22Rv1 (cell line): ENCODE results near the gene DDR2.

ENCODE experiments used
- H3K27ac ChIP-seq: fragments of 450-650 bp; 2 replicates; pipeline ENCODE4 v1.5.1; 2017
- ZFX ChIP-seq: fragments of 450-650 bp; IDR thresholded peaks from 2 replicates; pipeline ENCODE4 v1.6.1; 2017; ENCODE audit warnings: antibody characterized with exemption, borderline replicate concordance
- TF ChIP-seq, protein P1 (sequence below): fragments of 450-650 bp; IDR thresholded peaks from 2 replicates; pipeline ENCODE4 v1.5.1; 2017; ENCODE audit warnings: mild to moderate bottlenecking

Gene DDR2

DNA sequence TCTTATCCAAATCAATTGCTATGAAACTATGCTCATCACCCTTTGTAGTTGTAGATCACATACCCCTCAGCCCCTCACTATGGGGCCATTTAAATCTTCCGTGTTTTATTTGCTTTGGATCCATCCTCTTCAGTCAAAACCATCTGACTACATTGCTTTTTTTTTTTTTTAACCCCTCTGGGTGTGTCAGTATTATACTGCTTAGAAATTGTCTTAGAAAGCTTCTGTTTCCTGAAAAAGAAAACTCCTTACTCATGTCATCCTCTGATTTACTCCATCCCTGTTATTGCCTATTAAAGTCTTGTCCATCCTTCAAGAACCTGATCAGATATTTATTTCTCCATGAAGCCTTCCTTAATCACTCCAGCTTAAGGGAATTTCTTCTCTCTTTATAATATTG is 84.3 kb downstream of the DDR2 start:
- TF ChIP-seq ZFX = no peak
- TF ChIP-seq, protein P1, sequence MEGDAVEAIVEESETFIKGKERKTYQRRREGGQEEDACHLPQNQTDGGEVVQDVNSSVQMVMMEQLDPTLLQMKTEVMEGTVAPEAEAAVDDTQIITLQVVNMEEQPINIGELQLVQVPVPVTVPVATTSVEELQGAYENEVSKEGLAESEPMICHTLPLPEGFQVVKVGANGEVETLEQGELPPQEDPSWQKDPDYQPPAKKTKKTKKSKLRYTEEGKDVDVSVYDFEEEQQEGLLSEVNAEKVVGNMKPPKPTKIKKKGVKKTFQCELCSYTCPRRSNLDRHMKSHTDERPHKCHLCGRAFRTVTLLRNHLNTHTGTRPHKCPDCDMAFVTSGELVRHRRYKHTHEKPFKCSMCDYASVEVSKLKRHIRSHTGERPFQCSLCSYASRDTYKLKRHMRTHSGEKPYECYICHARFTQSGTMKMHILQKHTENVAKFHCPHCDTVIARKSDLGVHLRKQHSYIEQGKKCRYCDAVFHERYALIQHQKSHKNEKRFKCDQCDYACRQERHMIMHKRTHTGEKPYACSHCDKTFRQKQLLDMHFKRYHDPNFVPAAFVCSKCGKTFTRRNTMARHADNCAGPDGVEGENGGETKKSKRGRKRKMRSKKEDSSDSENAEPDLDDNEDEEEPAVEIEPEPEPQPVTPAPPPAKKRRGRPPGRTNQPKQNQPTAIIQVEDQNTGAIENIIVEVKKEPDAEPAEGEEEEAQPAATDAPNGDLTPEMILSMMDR = no peak

DNA sequence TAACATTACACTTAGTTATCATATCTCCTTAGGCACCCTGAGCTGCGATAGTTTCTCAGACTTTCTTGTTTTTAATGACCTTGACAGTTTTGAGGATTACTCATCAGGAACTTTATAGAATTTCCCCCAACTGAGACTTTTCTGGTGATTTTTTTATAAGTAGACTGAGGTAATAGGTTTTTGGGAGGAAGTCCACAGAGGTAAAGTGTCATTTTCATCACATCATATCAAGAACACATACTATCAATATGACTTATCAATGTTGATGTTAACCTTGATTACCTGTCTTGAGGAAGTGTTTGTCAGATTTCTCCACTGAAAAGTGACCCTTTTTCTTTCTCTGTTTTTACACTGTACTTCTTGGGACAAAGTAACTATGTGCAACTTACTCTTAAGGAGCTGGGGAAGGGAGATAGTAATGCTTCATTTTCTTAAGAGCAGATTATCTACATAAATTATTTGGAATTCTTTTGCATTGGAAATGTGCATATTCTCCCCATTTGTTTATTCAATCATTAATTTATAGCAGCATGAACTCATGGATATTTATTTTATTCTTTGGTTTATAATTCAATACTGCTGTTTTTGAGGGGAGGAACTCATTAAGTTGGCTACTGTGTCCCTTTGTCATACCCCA is 85.4 kb downstream of the DDR2 start:
- TF ChIP-seq ZFX = no peak
- H3K27ac ChIP-seq = no peak overlapping the region

More for the DNA sequence above, 84.3 kb downstream of the DDR2 start:
- H3K27ac ChIP-seq = no peak overlapping the region

DNA sequence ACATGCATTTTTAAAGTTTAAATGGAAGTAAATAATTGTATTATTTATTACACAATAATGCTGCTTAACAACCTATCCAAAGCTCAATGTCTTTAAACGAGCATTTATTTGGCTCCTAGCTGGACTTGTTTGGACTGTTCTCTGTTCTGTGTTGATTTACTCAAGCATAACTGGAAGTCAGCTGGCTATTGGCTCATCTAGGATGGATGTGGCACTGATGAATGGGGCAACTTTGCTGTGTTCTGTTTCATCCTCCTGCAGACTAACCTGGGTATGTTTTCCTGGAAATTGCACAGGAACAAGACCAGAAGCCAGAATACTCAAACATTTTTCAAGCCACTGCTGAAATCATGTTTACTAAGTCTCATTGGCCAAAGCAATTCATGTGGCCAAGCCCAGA is 87.4 kb downstream of the DDR2 start:
- H3K27ac ChIP-seq = no peak overlapping the region
- no peak for TF ChIP-seq ZFX
- TF ChIP-seq, protein P1 = no peak

DNA sequence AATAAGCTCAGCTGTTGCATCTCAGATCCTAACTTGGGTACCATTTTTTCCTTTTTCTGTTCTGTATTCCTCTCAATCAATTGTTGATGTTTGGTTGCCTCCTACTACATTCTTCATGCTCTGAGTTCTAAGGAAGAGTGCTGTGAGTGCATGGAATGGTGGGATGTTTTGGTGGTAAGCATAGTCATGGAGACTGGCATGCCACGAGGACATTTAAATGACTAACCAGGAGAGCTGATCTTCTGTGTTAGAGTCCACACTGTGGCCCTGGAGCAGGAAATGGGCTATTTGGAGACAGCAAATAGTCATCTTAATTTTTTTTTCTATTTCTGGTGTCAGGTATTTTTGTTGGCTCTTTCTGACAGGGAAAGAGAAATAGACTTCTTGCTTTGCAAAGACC is 88.7 kb downstream of the DDR2 start:
- TF ChIP-seq ZFX = no peak
- TF ChIP-seq, protein P1 = no peak
- no peak overlapping the region for H3K27ac ChIP-seq

DNA sequence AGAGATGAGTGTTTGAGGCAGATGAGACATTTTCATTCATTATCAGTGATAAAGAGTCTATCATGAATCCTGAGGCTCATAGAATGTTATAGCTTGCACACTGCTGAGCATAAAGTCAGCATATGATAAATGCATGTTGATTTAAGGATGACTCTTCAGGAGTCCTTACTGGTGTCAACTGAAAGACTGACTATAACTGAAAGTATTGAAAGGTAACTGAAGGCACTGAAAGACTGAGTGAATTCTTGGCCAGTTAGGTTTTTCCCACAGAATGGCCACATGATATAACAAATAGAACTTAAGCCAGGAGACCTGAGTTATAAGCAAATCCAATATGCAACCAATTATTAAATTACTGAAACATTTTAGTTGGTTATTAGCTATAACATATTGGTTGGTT is 89.2 kb downstream of the DDR2 start:
- H3K27ac ChIP-seq = no peak overlapping the region
- no peak for TF ChIP-seq ZFX
- TF ChIP-seq, protein P1 = no peak

DNA sequence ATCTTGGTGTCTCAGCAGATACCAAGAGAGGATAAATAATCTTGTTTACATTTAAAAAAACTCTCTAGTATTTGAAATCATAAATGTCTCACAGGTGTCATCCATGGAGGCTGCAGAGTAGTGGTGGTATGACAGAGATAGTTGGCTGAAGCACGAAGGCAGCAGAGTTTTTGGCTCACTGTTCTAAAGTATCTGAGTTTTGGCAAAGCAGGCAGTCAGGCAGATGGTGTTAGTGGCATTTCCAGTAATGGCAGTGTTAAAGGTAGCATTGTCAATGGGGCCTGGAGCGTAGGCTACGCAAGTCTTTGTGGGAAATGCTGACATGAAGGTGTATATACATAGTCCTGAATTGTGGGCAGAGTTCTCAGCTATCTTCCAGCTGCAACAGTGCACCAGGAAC is 89.8 kb downstream of the DDR2 start:
- TF ChIP-seq ZFX = no peak
- TF ChIP-seq, protein P1 = no peak
- H3K27ac ChIP-seq = no peak overlapping the region

DNA sequence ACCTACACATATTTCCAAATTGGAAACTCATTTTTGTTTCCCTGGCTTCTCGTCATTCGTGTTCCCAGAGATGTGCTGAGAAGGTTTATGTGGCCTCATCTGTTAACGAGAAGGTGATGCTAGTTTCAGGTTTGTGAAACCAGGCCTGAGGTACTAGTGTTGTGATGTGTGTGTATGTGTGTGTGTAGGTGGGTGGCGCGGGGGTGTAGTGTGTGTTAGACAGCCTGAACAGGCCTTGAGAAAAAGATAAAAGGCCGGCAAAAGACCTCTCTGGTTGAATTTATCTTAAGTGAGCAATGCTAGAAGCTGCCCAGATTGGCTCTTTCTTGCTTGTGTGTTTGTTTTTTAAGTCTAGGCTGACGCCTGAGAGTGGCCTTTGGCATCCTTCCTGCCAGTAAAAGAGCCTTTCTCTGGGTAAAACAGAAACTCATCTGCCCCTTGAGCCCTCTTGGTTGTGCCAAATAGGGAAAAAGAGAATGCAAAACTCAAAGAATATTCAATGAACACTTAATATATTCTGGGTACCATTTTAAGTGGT is 92.4 kb downstream of the DDR2 start:
- TF ChIP-seq ZFX = no peak
- TF ChIP-seq, protein P1 = no peak
- H3K27ac ChIP-seq = no peak overlapping the region
